Measurements from ENCODE around the gene SLC7A7. TPM values are rescaled to one million over a fixed set of nuclear protein-coding genes. Genes with fewer than 3 reads are reported as not detected.

SLC7A7 gene
- total and polyA plus RNA-seq, 2 of the 13 experiments (the other 11 are each of a cell fraction or from before 2014, with no cell fraction given): 0.13 to 0.63 TPM

GRCh38 chr14:22829661-22830442 lies 14.6 kb upstream of the SLC7A7 start, which contains the start of gene MRPL52 (continued):
- TF ChIP-seq RORA (CRISPR knock-in tag; IDR thresholded peaks at IDR 0.05) (no peak), PAX8 (CRISPR knock-in tag; IDR thresholded peaks at IDR 0.05; ENCODE audit: borderline replicate concordance) (peak; percentile 98), ZNF772 (CRISPR knock-in tag; IDR thresholded peaks at IDR 0.05) (no peak), PRPF4 (IDR thresholded peaks at IDR 0.05; ENCODE audit: low read depth, low read length, poor library complexity, severe bottlenecking) (no peak), ZNF225 (CRISPR knock-in tag; IDR thresholded peaks at IDR 0.05) (peak; percentile 96), NBN (conservative IDR thresholded peaks at IDR 0.05) (no peak), ZBTB25 (CRISPR knock-in tag; IDR thresholded peaks at IDR 0.05) (no peak; the same call in 1 of the 2 replicates), TAF15 (IDR thresholded peaks at IDR 0.05; ENCODE audit: low read depth, low read length, poor library complexity, severe bottlenecking) (peak; percentile 83), GMEB1 (CRISPR knock-in tag; IDR thresholded peaks at IDR 0.05; ENCODE audit: borderline replicate concordance) (peak; percentile 93), ZNF646 (CRISPR knock-in tag; IDR thresholded peaks at IDR 0.05) (no peak; the same call in 1 of the 2 replicates), ZNF281 (CRISPR knock-in tag; IDR thresholded peaks at IDR 0.05; ENCODE audit: borderline replicate concordance) (no peak; the same call in 1 of the 2 replicates), FOXP1 (IDR thresholded peaks at IDR 0.05) (no peak), FOXP1 (CRISPR knock-in tag; IDR thresholded peaks at IDR 0.05) (no peak), ZNF562 (CRISPR knock-in tag; IDR thresholded peaks at IDR 0.05; ENCODE audit: borderline replicate concordance) (no peak), MAF1 (CRISPR knock-in tag; IDR thresholded peaks at IDR 0.05; ENCODE audit: borderline replicate concordance) (no peak), ADNP (CRISPR knock-in tag; IDR thresholded peaks at IDR 0.05) (no peak)

Data from HepG2 (cell line).